Stimulated activated naive CD4-positive, alpha-beta T cell treated with Interleukin-2 at 50 U/mL for 16 hours (primary cell): ENCODE measurements around the gene SRRT.

Source experiments
- DNase-seq: peaks from one replicate; lab custom pipeline; 2025; lab: John Stamatoyannopoulos, UW

SRRT gene, protein sequence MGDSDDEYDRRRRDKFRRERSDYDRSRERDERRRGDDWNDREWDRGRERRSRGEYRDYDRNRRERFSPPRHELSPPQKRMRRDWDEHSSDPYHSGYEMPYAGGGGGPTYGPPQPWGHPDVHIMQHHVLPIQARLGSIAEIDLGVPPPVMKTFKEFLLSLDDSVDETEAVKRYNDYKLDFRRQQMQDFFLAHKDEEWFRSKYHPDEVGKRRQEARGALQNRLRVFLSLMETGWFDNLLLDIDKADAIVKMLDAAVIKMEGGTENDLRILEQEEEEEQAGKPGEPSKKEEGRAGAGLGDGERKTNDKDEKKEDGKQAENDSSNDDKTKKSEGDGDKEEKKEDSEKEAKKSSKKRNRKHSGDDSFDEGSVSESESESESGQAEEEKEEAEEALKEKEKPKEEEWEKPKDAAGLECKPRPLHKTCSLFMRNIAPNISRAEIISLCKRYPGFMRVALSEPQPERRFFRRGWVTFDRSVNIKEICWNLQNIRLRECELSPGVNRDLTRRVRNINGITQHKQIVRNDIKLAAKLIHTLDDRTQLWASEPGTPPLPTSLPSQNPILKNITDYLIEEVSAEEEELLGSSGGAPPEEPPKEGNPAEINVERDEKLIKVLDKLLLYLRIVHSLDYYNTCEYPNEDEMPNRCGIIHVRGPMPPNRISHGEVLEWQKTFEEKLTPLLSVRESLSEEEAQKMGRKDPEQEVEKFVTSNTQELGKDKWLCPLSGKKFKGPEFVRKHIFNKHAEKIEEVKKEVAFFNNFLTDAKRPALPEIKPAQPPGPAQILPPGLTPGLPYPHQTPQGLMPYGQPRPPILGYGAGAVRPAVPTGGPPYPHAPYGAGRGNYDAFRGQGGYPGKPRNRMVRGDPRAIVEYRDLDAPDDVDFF

DNA sequence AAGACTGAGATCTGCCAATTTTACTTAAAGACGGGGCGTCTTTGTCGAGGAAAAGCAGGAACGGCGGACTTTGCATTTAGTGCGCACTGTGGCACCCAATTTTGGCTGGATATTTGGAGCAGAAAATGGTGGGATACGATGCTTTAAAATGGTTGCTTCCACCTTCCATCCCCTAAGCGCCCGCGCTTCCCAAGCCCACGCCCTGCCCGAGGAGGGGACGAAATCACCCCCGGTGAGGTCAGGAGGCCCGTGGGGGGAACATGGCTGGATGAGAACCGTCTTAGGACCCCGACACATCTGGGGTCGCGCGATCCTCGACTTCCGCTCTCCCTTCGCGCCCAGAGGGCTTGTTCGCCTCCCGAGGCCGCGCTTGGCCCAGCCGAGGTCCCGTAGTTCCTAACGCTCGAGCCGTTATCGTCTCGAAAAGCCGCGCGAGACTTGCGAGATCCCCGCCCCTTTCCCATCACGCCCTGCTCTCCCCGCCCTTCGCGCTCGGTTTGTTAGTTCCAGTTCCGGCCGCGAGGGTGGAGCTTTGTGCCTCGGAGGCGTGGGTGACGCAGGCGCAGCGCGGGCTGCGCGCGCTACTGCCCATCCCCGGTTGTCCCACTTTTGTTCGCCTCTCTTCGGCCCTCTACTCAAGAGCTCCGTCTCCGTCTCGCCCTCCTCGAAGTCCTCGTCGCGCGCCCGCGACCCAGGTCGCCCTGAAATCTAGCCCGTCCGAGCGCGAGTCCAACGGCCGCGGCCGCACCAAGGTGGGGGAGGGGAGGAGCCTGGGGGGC, at the start of gene SRRT:
TSS of gene SRRT (plus strand) at position 527 of the 779 bp plus-strand sequence. CDS start 488 bp downstream, outside the sequence.
- DNase-seq = peak; percentile 98

GRCh38 chr7:100825215-100825671, 49.7 kb upstream of the SRRT start:
- DNase-seq = no peak

GRCh38 chr7:100825751-100826513, 49.0 kb upstream of the SRRT start:
- DNase-seq = no peak

GRCh38 chr7:100826514-100827329, 48.2 kb upstream of the SRRT start:
- no peak for DNase-seq

GRCh38 chr7:100827330-100828226, 47.3 kb upstream of the SRRT start, which contains the start of gene EPHB4:
Gene EPHB4 (minus strand): TSS chr7:100827523. CDS start chr7:100827030, 493 bp downstream.
- no peak for DNase-seq

- no peak for DNase-seq
Measured at GRCh38 chr7:100829150-100829716, 45.7 kb upstream of the SRRT start.

DNA sequence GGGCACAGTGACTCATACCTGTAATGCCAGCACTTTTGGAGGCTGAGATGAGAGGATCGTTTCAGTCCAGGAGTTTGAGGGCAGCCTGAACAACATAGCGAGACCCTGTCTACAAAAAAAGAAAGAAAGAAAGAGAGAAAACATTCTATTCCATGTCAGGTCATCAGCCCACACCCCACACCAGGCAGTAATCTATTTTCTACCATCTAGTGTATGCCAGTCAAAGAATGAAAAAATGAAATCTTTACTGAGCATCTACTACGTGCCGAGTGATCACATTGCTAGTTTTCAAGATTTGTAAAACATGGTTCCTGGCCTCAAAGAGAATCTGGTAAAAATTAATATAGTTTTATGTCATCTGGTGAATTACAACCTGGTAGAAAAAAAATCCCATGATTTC, 44.5 kb upstream of the SRRT start:
- DNase-seq = no peak

DNA sequence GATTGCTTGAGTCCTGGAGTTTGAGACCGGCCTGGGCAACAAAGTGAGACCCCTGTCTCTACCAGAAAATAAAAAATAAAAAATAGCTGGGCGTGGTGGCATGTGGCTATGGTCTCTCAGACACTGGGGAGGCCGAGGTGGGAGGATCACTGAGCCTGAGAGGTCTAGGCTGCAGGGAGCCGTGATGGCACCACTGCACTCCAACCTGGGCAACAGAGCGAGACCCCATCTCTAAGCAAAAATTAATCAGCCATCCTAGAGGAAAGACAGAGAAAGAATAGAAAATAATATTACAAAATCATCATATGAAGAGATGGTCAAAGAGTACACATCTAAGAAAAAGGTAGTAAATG, 42.6 kb upstream of the SRRT start:
- no peak for DNase-seq

GRCh38 chr7:100835903-100836811, 38.7 kb upstream of the SRRT start:
- no peak for DNase-seq

- no peak for DNase-seq
Measured at GRCh38 chr7:100836812-100837098, 38.1 kb upstream of the SRRT start.

DNA sequence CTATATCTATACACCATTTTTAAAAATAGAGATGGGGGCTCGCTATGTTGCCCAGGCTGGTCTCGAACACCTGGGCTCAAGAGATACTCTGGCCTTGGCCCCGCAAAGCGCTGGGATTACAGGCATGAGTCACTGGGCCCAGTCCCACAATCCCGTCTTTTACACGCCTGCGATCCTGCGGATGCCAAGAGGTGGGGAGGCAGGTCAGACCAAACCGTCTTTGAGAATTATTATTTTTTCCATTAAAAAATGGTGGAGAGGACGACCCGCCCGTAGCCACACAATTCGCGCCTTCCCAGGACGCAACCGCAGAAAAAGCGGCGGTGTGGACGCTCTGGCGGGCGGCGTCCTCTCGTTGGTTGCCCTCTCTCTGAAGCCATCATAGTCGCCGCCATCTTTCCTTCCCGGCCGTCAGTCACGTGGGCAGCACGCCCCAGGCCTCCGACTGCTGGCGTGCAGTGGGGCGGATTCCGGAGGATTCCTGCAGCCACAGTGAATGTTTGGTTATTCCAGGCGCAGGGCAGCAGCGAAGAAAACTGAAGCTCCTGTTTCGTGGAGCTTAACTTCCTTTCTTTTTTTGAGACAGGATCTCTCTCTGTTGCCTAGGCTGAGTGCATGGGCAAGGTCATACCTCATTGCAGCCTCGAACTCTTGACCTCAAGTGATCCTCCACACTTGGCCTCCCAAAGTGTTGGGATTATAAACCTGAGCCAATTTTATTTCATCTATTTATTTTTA, 37.6 kb upstream of the SRRT start:
- DNase-seq = peak; percentile 73

DNA sequence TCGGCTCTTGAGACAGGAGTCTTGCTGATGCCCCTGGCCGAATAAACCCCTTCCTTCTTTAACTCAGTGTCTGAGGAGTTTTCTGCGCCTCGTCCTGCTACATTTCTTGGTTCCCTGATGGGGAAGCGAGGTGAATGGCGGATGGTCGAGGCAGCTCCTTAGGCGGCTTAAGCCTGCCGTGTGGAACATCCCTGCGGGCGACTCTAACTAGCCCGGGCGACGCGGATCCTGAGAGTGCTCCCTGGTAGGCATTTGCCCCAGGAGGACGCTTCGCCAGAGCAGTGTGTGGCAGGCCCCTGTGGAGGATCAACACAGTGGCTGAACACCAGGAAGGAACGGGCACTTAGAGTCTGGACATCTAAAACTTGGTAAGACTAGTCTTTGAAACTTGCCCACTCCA, 35.5 kb upstream of the SRRT start:
- no peak for DNase-seq

DNA sequence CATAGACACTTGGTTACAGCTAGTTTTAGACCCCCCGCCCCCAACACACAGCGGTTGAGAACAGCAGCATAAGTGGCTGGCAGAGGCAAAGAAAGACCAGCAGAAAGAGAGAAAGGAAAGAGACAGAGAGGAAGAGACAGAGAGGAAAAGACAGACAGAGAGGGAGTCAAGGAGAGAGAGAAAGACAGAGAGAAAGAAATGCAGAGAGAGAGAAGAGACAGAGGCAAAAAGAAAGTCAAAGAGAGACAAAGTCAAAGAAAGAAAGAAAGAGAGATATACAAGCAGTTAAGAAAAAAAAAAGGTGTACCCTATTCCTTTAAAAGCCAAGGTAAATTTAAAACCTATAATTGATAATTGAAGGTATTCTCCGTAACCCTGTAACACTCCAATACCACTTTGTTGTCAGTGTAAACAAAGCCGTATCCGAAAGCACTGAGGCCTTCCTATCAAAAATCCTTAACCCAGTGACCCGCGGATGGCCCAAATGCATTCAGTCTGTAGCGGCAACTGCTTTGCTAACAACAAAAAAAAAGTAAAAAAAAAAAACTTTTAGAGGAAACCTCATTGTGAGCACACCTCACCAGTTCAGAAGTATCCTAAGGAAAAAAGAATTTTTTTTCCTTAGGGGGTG, 34.3 kb upstream of the SRRT start:
- no peak for DNase-seq

- DNase-seq = no peak
Measured at GRCh38 chr7:100847360-100847759, 27.5 kb upstream of the SRRT start.

DNA sequence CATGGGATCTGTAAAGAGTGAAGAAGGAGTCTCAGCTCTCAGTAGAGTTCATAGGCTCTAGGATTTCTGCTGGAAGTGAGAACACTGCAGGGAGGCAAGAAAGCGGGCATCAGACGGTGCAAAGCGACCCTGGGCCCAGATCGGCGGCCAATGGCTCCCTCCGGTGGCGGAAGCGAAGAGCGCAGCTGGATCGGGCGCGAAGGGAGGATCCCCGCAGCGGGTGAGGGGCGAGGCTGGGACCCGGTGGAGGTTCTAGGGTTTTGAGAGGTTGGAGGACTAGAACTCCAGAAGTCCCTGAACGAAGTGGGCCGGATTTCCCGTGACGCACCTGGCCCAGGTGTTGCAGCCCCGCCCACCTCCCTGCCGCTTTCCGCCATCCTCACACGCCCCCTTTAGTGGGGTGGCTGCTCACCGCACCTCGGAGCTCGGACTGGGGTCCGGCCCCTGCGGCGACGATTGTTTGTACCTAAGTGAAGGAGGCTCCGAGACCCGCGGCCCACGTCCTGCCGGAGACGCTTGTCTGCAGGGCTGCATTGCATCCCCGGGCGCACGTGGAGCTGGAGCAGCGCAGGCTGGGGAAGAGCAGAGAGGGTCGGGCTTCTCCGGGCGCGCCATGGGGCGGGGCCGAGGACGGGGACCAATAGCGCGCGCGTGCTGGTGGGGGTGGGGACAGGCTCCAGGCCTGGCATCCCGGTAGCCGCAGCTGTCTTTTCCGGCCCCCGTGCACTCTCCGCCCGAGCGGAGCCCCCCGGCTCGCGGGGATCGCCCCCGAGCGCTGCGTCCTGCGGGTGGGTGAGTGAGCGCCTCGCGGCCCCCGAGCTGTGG, 22.6 kb upstream of the SRRT start, which contains the start of gene SLC12A9:
TSS of gene SLC12A9 (plus strand) at position 666 of the 825 bp plus-strand sequence. CDS start 1,485 bp downstream, outside the sequence.
- peak; percentile 84 for DNase-seq
